Prostate gland (tissue), 2 donors: ENCODE data around the gene LORICRIN. TPM values are rescaled to one million over a fixed set of nuclear protein-coding genes. Genes with fewer than 3 reads are reported as not detected.

Experiments
- DNase-seq: peaks from one replicate; pipeline ENCODE4 v3.0.0-alpha.2; 2019; ENCODE audit warnings: low spot score
- H3K27ac ChIP-seq, 2 donors: fragments of 200-600 bp; sonication (generic); 2 replicates each; pipeline ENCODE4 v1.5.1; 2017 to 2019
- H3K27me3 ChIP-seq: fragments of 200-600 bp; sonication (generic); replicated peaks from 2 replicates; pipeline ENCODE4 v1.5.1; 2019; ENCODE audit not compliant: insufficient read depth
- H3K36me3 ChIP-seq, 2 donors: fragments of 200-600 bp; sonication (generic); 1 replicate in 1 of 2; 2 replicates in 1 of 2; pipeline versions ENCODE4 v1.5.1 to v1.8.1; 2017 to 2019
- H3K4me1 ChIP-seq: fragments of 200-600 bp; sonication (generic); replicated peaks from 2 replicates; pipeline ENCODE4 v1.5.1; 2019
- H3K4me3 ChIP-seq, 2 donors: fragments of 200-600 bp; sonication (generic); 2 replicates each; pipeline ENCODE4 v1.5.1; 2017 to 2019
- H3K9me3 ChIP-seq: fragments of 200-600 bp; sonication (generic); 2 replicates; pipeline ENCODE4 v1.5.1; 2017
- POLR2A ChIP-seq: fragments of 450-650 bp; IDR thresholded peaks from one replicate; pipeline ENCODE4 v1.6.1; 2016; ENCODE audit warnings: antibody characterized with exemption, mild to moderate bottlenecking
- POLR2AphosphoS5 ChIP-seq: sonication (generic); formaldehyde crosslinking; IDR thresholded peaks from one replicate; pipeline ENCODE4 v1.6.1; 2017; ENCODE audit warnings: antibody characterized with exemption
- WGBS: methylation state at CpG from one replicate; pipeline ENCODE4 v1.1.5; 2018; 5-methylcytosine and 5-hydroxymethylcytosine counted together
- intact Hi-C: fragments of 100-400 bp; cut with DNase I; formaldehyde crosslinking; loops from one replicate; pipeline ENCODE4 v1.14.2; 2022
- total RNA-seq, 2 donors: library from RNA; depleted of rRNA; stranded (reverse); fragments of >200 nt; gene quantifications; one replicate each; pipeline ENCODE4 v1.1.0, GENCODE V29; 2016
- TF ChIP-seq, protein P1 (sequence below), 4 experiments: fragments of 200-600 bp in 2 of 4; fragments of 450-650 bp in 2 of 4; sonication (generic) in 2 of 4; IDR thresholded peaks; 1 replicate in 3 of 4; 2 replicates in 1 of 4; pipeline ENCODE4 v1.5.1; 2016 to 2019; ENCODE audit warnings: antibody characterized with exemption in 4 of 4, mild to moderate bottlenecking in 2 of 4, moderate library complexity in 2 of 4

Gene LORICRIN
- total RNA-seq, 2 donors from 2014 or later: 0.45 TPM; not detected in 1

DNA sequence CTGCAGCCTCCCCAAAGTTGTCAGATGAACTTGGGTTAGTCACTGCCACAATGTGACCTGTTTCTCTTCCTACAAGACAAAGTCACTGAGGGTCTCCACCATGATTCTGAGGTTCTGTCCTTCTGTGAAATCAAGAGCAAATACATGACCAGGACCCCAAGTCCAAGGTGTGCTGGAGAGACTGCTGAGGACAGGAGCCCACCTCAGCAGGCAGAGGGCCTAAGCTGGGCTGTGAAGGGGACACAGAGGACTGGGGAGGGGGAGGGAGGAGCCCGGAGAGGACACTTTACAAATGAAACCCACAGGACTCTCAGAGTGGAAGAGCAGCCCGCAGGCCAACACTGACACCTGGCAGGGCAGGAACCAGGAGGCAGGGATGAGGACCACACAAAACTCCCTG, 50.0 kb downstream of the LORICRIN start:
- intact Hi-C loops: no loop called here
- WGBS: 58% methylated on average over 2 of the region's 2 CpGs
- DNase-seq: no peak
- Histone ChIP-seq H3K4me3 (no peak overlapping the region), H3K36me3 (no peaks in the 10 kb centered on the region), H3K27ac (no peak overlapping the region), H3K4me1 (no peaks in the 10 kb centered on the region), H3K9me3 (no peaks in the 10 kb centered on the region), H3K27me3 (no peaks in the 10 kb centered on the region)
- TF ChIP-seq POLR2AphosphoS5 (no peak), POLR2A (no peak)
- TF ChIP-seq, protein P1, sequence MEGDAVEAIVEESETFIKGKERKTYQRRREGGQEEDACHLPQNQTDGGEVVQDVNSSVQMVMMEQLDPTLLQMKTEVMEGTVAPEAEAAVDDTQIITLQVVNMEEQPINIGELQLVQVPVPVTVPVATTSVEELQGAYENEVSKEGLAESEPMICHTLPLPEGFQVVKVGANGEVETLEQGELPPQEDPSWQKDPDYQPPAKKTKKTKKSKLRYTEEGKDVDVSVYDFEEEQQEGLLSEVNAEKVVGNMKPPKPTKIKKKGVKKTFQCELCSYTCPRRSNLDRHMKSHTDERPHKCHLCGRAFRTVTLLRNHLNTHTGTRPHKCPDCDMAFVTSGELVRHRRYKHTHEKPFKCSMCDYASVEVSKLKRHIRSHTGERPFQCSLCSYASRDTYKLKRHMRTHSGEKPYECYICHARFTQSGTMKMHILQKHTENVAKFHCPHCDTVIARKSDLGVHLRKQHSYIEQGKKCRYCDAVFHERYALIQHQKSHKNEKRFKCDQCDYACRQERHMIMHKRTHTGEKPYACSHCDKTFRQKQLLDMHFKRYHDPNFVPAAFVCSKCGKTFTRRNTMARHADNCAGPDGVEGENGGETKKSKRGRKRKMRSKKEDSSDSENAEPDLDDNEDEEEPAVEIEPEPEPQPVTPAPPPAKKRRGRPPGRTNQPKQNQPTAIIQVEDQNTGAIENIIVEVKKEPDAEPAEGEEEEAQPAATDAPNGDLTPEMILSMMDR (IDR thresholded peaks at IDR 0.05): no peak

DNA sequence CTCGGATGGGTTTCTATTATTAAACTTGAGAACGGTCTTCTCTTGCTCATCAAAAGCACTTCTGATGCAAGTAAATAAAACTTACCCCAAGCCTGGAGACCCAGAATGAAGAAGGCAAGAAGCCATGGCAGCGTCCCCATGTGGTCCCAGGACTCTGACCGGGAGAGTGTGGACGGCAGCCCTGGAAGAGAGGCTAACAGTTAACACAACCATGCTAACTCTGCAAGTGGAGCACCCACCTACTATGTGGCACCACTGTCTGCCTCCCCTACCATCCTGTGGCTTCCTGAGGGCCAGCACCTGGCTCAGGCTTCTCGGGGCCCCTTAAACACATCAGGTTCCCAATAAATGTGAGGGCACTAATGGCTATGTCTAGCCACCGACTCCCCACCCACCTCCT, 51.0 kb downstream of the LORICRIN start:
- no peaks in the 10 kb centered on the region for H3K36me3 ChIP-seq
- no peaks in the 10 kb centered on the region for H3K4me1 ChIP-seq
- no peaks in the 10 kb centered on the region for H3K27me3 ChIP-seq
- no peak overlapping the region for H3K27ac ChIP-seq
- intact Hi-C loops: no loop called here
- no peak for DNase-seq
- H3K4me3 ChIP-seq: no peak overlapping the region
- H3K9me3 ChIP-seq: no peaks in the 10 kb centered on the region
- 69% methylated on average over 7 of the region's 7 CpGs for WGBS
- no peak for TF ChIP-seq POLR2AphosphoS5
- TF ChIP-seq, protein P1 (IDR thresholded peaks at IDR 0.05): no peak
- no peak for TF ChIP-seq POLR2A

Other genes starting within 250 kb of the LORICRIN start
- not detected for gene SPRR1B, start 228.5 kb upstream of the LORICRIN start, total RNA-seq
- not detected for gene SPRR2D, start 218.6 kb upstream of the LORICRIN start, total RNA-seq
- not detected for gene SPRR2A, start 202.2 kb upstream of the LORICRIN start, total RNA-seq
- gene SPRR2B, start 188.1 kb upstream of the LORICRIN start, total RNA-seq: not detected
- not detected for gene SPRR2E, start 165.2 kb upstream of the LORICRIN start, total RNA-seq
- 1 to 10 TPM in 1 of 2 donors, not detected in 1; 2.2 TPM for gene SPRR2F, start 146.2 kb upstream of the LORICRIN start, total RNA-seq
- not detected for gene SPRR2G, start 108.8 kb upstream of the LORICRIN start, total RNA-seq
- 1 to 10 TPM in 1 of 2 donors, not detected in 1; 4.4 TPM for gene LELP1, start 56.3 kb upstream of the LORICRIN start, total RNA-seq
- gene PRR9, start 42.1 kb upstream of the LORICRIN start, total RNA-seq: not detected
- not detected for gene PGLYRP3, start 53.3 kb downstream of the LORICRIN start, total RNA-seq
- not detected for gene PGLYRP4, start 89.2 kb downstream of the LORICRIN start, total RNA-seq
- 10 to 100 TPM; 25.6 to 45.2 TPM for gene S100A9, start 98.2 kb downstream of the LORICRIN start, total RNA-seq
- not detected for gene S100A12, start 115.9 kb downstream of the LORICRIN start, total RNA-seq
- 1 to 10 TPM; 1.5 to 5.6 TPM for gene S100A8, start 131.4 kb downstream of the LORICRIN start, total RNA-seq
- gene S100A7A, start 156.8 kb downstream of the LORICRIN start, total RNA-seq: not detected
- gene S100A7, start 201.0 kb downstream of the LORICRIN start, total RNA-seq: not detected